CD4-positive, alpha-beta T cell treated with Interleukin-17A for 4 hours (primary cell): Measurements from ENCODE around the gene FBXO11.
"Not testable (repeated sequence)": the region's sequence is repeated elsewhere in the genome, so short reads cannot be mapped to it uniquely, and the experiment has no call there.

Experiments
- DNase-seq: peaks from one replicate; pipeline ENCODE4 v3.0.0-alpha.2; 2020; ENCODE audit warnings: mixed read lengths

FBXO11 gene

GRCh38 chr2:47906157-47907038 is at the start of gene FBXO11:
TSS of gene FBXO11 (minus strand) at chr2:47906498. CDS start at chr2:47905720, 778 bp downstream.
- DNase-seq: peak; percentile 96

- no peak for DNase-seq
Observed at GRCh38 chr2:47950340-47951301, 44.3 kb upstream of the FBXO11 start.

GRCh38 chr2:47946593-47946992 is 40.3 kb upstream of the FBXO11 start:
- DNase-seq: no peak

GRCh38 chr2:47945046-47945781 is 38.9 kb upstream of the FBXO11 start:
- DNase-seq: no peak

GRCh38 chr2:47941936-47942335 is 35.6 kb upstream of the FBXO11 start:
- no peak for DNase-seq

- no peak for DNase-seq
Observed at GRCh38 chr2:47937677-47938076, 31.4 kb upstream of the FBXO11 start.

GRCh38 chr2:47935071-47935470 is 28.8 kb upstream of the FBXO11 start:
- no peak for DNase-seq

- no peak for DNase-seq
Observed at GRCh38 chr2:47918043-47918442, 11.7 kb upstream of the FBXO11 start.

- no peak for DNase-seq
Observed at GRCh38 chr2:47917276-47917961, 11.1 kb upstream of the FBXO11 start.

GRCh38 chr2:47916412-47916811 is 10.1 kb upstream of the FBXO11 start:
- no peak for DNase-seq

GRCh38 chr2:47910662-47911061 is 4.4 kb upstream of the FBXO11 start:
- not testable (repeated sequence) for DNase-seq

- DNase-seq: no peak
Observed at GRCh38 chr2:47908682-47909081, 2.4 kb upstream of the FBXO11 start.

- peak; percentile 61 for DNase-seq
Observed at GRCh38 chr2:47907039-47907781, 912 bp upstream of the FBXO11 start.

GRCh38 chr2:47905386-47906156 is 727 bp downstream of the FBXO11 start:
- DNase-seq: peak; percentile 67

- no peak for DNase-seq
Observed at GRCh38 chr2:47903781-47904490, 2.4 kb downstream of the FBXO11 start.

GRCh38 chr2:47901892-47902291 is 4.4 kb downstream of the FBXO11 start:
- not testable (repeated sequence) for DNase-seq

GRCh38 chr2:47900857-47901256 is 5.4 kb downstream of the FBXO11 start:
- no peak for DNase-seq

GRCh38 chr2:47899915-47900816 is 6.1 kb downstream of the FBXO11 start:
- DNase-seq: no peak
